ENCODE measurements around the gene IGDCC3. TPM values are rescaled to one million over a fixed set of nuclear protein-coding genes. Genes with fewer than 3 reads are reported as not detected.

Gene IGDCC3
- total and polyA plus RNA-seq, 2 of the 8 experiments (the other 6 are each of a cell fraction or from before 2014, with no cell fraction given) = 26.8 to 45.7 TPM

DNA sequence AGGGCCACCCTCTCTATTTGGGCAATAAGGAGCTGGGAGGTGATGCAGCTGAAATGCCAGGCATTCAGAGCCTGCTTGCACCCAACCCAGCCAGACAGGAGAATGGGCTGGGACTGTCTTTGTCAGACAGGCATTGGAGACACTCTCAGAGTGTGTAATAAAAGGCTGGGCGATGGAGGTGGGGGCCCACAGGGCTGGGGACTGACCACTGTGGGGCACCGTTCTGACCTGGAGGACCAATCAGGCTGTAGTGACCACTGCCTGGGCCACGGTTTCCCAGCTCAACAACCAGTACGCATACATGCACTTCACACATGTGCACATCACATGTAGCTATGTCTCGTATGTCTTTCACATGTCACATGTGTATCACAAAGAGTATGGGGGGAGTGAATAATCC is 5.7 kb upstream of the IGDCC3 start:
- TF ChIP-seq, protein P1, sequence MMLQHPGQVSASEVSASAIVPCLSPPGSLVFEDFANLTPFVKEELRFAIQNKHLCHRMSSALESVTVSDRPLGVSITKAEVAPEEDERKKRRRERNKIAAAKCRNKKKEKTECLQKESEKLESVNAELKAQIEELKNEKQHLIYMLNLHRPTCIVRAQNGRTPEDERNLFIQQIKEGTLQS (IDR thresholded peaks at IDR 0.05; ENCODE audit: insufficient read depth, low read depth, low read length) = no peak
- TF ChIP-seq TAF1 (IDR thresholded peaks at IDR 0.05; ENCODE audit: low read depth, low read length) (no peak), POLR2A (IDR thresholded peaks at IDR 0.05; ENCODE audit: control extremely low read depth in 1 of 2, low read depth in 2 of 2, low read length in 2 of 2) (no peak), SP4 (IDR thresholded peaks at IDR 0.05; ENCODE audit: low read length) (no peak), GABPA (IDR thresholded peaks at IDR 0.05; ENCODE audit: borderline replicate concordance, insufficient read depth, low read length) (no peak), CREB1 (IDR thresholded peaks at IDR 0.05) (no peak), EZH2 (IDR thresholded peaks at IDR 0.05; ENCODE audit: low read depth, low read length, severe bottlenecking) (no peak)
- WGBS, 2 experiments (ENCODE audit: extremely low coverage in 1 of 2, insufficient coverage in 1 of 2, insufficient read length in 1 of 2, insufficient replicate concordance in 2 of 2, low coverage in 1 of 2, low lambda C conversion rate in 2 of 2, missing lambda C conversion rate in 1 of 2) = 87% methylated on average over 5 of the region's 5 CpGs; no CpG with 5 or more reads in 1 of the 2 experiments

More for the DNA sequence above, 5.7 kb upstream of the IGDCC3 start:
- Histone ChIP-seq H3K56ac (replicated peaks; ENCODE audit: insufficient read length, low read depth, low read length) (no peak overlapping the region), H3K9ac (replicated peaks in 1 of 4; ENCODE audit: extremely low read depth in 1 of 4, low read depth in 3 of 4, low read length in 3 of 4) (no peak overlapping the region), H4K20me1 (replicated peaks in 1 of 2; ENCODE audit: control insufficient read depth in 1 of 2, insufficient read depth in 2 of 2, low read length in 2 of 2) (no peaks in the 10 kb centered on the region), H3K9me3 (ENCODE audit: insufficient read depth in 2 of 2, low read depth in 1 of 2, low read length in 1 of 2) (no peaks in the 10 kb centered on the region), H3K27ac (ENCODE audit: low read depth, low read length) (no peak overlapping the region), H3K79me1 (ENCODE audit: low read depth, low read length) (no peaks in the 10 kb centered on the region), H2BK5ac (ENCODE audit: low read depth, low read length) (no peak overlapping the region), H2AFZ (ENCODE audit: low read length) (no peak overlapping the region), H3K14ac (ENCODE audit: insufficient read length) (no peak overlapping the region), H4K5ac (ENCODE audit: insufficient read length, low read depth, low read length) (no peak overlapping the region), H3K27me3 (replicated peaks in 1 of 4; ENCODE audit: control insufficient read depth in 3 of 4, extremely low read depth in 1 of 4, insufficient read depth in 3 of 4, low read length in 3 of 4) (peaks cover 0 to 8% (median 0%) of the 10 kb centered on the region in 4 experiments; a peak in 2 of 7 replicates), H3K4ac (replicated peaks; ENCODE audit: insufficient read length, low read depth, low read length) (peak overlapping the region; percentile 39), H3K4me3 (ENCODE audit: extremely low read depth in 1 of 4, insufficient read depth in 2 of 4, low read depth in 3 of 4, low read length in 4 of 4) (no peak overlapping the region), H2BK15ac (ENCODE audit: low read length) (no peak overlapping the region; the same call in 1 of the 2 replicates), H2BK120ac (replicated peaks; ENCODE audit: low read depth, low read length) (no peak overlapping the region), H4K91ac (replicated peaks; ENCODE audit: insufficient read length, low read length) (no peak overlapping the region), H3K79me2 (ENCODE audit: control insufficient read depth in 1 of 2, insufficient read depth in 2 of 2, low read length in 2 of 2) (no peaks in the 10 kb centered on the region), H3K18ac (ENCODE audit: extremely low read depth, low read length) (no peak overlapping the region), H2BK20ac (ENCODE audit: low read length) (0 out of 2 replicates have a peak overlapping the region, but pooled peaks have one; percentile 75), H3K4me1 (replicated peaks in 1 of 4; ENCODE audit: control insufficient read depth in 3 of 4, insufficient read depth in 4 of 4, low read length in 3 of 4) (peaks cover 3 to 24% (median 9%) of the 10 kb centered on the region in 4 experiments), H2AK5ac (ENCODE audit: low read depth, low read length) (peak overlapping the region; percentile 79; the same call in 1 of the 2 replicates), H4K8ac (ENCODE audit: extremely low read depth, insufficient read depth, low read length) (no peak overlapping the region; the same call in 1 of the 2 replicates), H3K23me2 (ENCODE audit: low read depth, low read length) (peaks cover 3% of the 10 kb centered on the region; the same call in 1 of the 2 replicates), H3K4me2 (ENCODE audit: insufficient read depth in 1 of 2, low read depth in 2 of 2, low read length in 2 of 2) (no peak overlapping the region), H3K23ac (ENCODE audit: insufficient read length) (no peak overlapping the region), H2BK12ac (ENCODE audit: low read depth, low read length) (peak overlapping the region; percentile 54; the same call in 1 of the 2 replicates), H3K36me3 (ENCODE audit: control insufficient read depth in 2 of 4, insufficient read depth in 4 of 4, low read length in 3 of 4) (peaks cover 0 to 4% (median 0%) of the 10 kb centered on the region in 4 experiments; a peak in 2 of 8 replicates)
- no peak for FAIRE-seq
- ChIA-PET CTCF (ENCODE audit: partially characterized antibody) (interaction anchor here (0.9 to 18.3 kb wide), 17 partner anchors 10 to 73 kb away, joined by 3 to 547 read pairs (median 4); no protein-coding TSS in a partner anchor), POLR2A (ENCODE audit: partially characterized antibody) (interaction anchor here (0.8 to 2.6 kb wide), 5 partner anchors 11 to 79 kb away, joined by 3 to 18 read pairs (median 4); partner anchors contain the start of gene RNU5B-1)
- no peak for DNase-seq (ENCODE audit: low read depth in 1 of 2, low spot score in 2 of 2)

Measured in H1 (cell line).